Osteocyte (in vitro differentiated cells): ENCODE data around the gene CCSER1. TPM values are rescaled to one million over a fixed set of nuclear protein-coding genes. Genes with fewer than 3 reads are reported as not detected.

Experiments used
- DNase-seq: peaks from one replicate; pipeline ENCODE4 v3.0.0; 2021; ENCODE audit warnings: mixed read lengths; ENCODE audit not compliant: unreplicated experiment; ENCODE audit errors: extremely low spot score
- H3K27ac Mint-ChIP-seq: one replicate; pipeline ENCODE4 v1.8.0; 2021; ENCODE audit warnings: mild to moderate bottlenecking, mixed read lengths; ENCODE audit not compliant: unreplicated experiment
- H3K27me3 Mint-ChIP-seq: one replicate; pipeline ENCODE4 v1.8.0; 2021; ENCODE audit warnings: mixed read lengths; ENCODE audit not compliant: unreplicated experiment
- H3K36me3 Mint-ChIP-seq: one replicate; pipeline ENCODE4 v1.8.0; 2021; ENCODE audit warnings: mixed read lengths; ENCODE audit not compliant: unreplicated experiment
- H3K4me1 Mint-ChIP-seq: one replicate; pipeline ENCODE4 v1.8.0; 2021; ENCODE audit warnings: mixed read lengths; ENCODE audit not compliant: unreplicated experiment
- H3K4me3 Mint-ChIP-seq: one replicate; pipeline ENCODE4 v1.8.0; 2021; ENCODE audit warnings: mild to moderate bottlenecking, moderate library complexity, mixed read lengths; ENCODE audit not compliant: unreplicated experiment
- H3K9me3 Mint-ChIP-seq: one replicate; pipeline ENCODE4 v1.8.0; 2021; ENCODE audit warnings: mixed read lengths; ENCODE audit not compliant: unreplicated experiment
- total RNA-seq: library from RNA; stranded (reverse); gene quantifications from 2 replicates; pipeline ENCODE4 v1.2.1, GENCODE V29; 2021
- TF ChIP-seq, protein P1 (sequence below): fragments of 200-600 bp; sonication (generic); IDR thresholded peaks from 2 replicates; pipeline ENCODE4 v1.5.0; 2021; ENCODE audit warnings: antibody characterized with exemption, mild to moderate bottlenecking, moderate library complexity

Gene CCSER1
- total RNA-seq, 1 donor from 2014 or later, result not detected

DNA sequence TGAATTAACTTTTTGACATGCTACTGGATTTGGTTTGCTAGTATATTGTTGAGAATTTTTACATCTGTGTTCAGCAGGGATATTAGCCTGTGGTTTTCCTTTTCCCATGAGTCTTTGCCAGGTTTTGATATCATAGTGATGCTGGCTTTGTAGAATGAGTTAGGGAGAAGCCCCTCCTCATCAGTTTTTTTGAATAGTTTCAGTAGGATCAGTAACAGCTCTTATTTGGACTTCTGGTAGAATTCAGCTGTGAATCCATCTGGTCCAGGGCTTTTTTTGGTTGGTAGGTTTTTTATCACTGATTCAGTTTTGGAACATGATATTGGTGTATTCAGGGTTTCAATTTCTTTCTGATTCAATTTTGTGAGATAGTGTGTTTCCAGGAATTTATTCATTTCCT is 1386.1 kb downstream of the CCSER1 start:
- Mint-ChIP-seq H3K4me1 (no peaks in the 10 kb centered on the region), H3K36me3 (no peaks in the 10 kb centered on the region), H3K27ac (no peak overlapping the region), H3K4me3 (no peak overlapping the region), H3K9me3 (peaks cover 46% of the 10 kb centered on the region), H3K27me3 (no peaks in the 10 kb centered on the region)
- no peak for DNase-seq
- TF ChIP-seq, protein P1, sequence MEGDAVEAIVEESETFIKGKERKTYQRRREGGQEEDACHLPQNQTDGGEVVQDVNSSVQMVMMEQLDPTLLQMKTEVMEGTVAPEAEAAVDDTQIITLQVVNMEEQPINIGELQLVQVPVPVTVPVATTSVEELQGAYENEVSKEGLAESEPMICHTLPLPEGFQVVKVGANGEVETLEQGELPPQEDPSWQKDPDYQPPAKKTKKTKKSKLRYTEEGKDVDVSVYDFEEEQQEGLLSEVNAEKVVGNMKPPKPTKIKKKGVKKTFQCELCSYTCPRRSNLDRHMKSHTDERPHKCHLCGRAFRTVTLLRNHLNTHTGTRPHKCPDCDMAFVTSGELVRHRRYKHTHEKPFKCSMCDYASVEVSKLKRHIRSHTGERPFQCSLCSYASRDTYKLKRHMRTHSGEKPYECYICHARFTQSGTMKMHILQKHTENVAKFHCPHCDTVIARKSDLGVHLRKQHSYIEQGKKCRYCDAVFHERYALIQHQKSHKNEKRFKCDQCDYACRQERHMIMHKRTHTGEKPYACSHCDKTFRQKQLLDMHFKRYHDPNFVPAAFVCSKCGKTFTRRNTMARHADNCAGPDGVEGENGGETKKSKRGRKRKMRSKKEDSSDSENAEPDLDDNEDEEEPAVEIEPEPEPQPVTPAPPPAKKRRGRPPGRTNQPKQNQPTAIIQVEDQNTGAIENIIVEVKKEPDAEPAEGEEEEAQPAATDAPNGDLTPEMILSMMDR, result no peak

DNA sequence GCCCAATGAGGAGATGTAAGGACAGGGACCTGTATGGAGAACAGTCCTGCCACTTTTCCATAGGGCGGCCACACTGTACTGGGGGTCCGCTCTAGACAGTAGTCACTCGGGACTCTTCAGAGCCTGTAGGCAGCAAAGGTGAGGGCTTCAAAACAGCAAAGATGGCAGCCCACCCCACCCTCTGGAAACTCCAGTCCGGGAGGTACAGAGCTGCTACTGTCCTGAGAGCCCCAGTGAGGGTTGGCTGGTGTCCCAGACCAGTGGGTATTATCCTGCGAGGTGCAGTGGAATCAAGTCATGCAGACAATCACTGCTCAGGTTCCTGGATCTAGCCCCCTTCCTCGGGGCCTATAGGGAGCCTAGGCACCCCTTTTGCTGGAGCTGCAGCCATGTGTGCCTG is 1392.0 kb downstream of the CCSER1 start:
- Mint-ChIP-seq H3K36me3 (no peaks in the 10 kb centered on the region), H3K27me3 (no peaks in the 10 kb centered on the region), H3K4me1 (no peaks in the 10 kb centered on the region), H3K27ac (no peak overlapping the region), H3K9me3 (peaks cover 23% of the 10 kb centered on the region), H3K4me3 (no peak overlapping the region)
- TF ChIP-seq, protein P1, result no peak
- no peak for DNase-seq

DNA sequence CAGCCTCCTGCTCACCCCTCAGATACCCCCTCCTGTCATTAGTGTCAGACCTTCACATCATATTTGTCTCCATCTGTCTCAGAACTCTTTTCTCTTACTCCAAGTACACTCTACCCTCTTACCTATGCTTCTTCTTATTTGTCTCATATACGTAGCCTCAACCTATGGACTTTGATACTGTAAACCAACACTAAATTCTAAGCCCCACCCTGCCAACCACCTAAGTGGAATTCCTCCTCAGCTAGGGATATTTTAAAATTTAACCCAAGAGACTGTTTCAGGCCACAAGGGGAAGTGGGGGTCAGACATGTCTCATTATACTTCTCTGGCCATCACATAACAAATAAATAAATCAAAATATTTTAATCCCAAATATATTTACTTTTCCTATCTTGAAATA is 1398.4 kb downstream of the CCSER1 start:
- no peak for DNase-seq
- TF ChIP-seq, protein P1, result no peak
- Mint-ChIP-seq H3K27ac (no peak overlapping the region), H3K36me3 (no peaks in the 10 kb centered on the region), H3K27me3 (no peaks in the 10 kb centered on the region), H3K4me3 (no peak overlapping the region), H3K4me1 (no peaks in the 10 kb centered on the region), H3K9me3 (peaks cover 4% of the 10 kb centered on the region)

GRCh38 chr4:91527056-91527455 is 1399.9 kb downstream of the CCSER1 start:
- no peaks in the 10 kb centered on the region for H3K27me3 Mint-ChIP-seq
- TF ChIP-seq, protein P1, result no peak
- H3K36me3 Mint-ChIP-seq, result no peaks in the 10 kb centered on the region
- no peak overlapping the region for H3K27ac Mint-ChIP-seq
- DNase-seq, result no peak
- H3K4me3 Mint-ChIP-seq, result no peak overlapping the region
- H3K4me1 Mint-ChIP-seq, result no peaks in the 10 kb centered on the region
- peaks cover 3% of the 10 kb centered on the region for H3K9me3 Mint-ChIP-seq

DNA sequence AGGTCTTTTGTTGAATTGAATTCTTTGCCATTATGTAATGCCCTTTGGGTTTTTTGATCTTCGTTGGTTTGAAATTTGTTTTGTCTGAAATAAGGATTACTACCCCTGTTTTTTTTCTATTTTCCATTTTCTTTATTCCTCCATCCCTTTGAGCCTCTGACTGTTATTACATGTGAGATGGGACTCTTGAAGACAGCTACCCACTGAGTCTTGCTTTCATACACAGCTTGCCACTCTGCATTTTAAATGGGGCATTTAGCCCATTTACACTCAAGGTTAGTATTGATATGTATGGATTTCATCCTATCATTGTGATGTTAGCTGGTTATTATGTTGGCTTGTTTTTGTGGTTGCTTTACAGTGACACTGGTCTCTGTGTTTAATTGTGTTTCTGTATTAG is 1440.4 kb downstream of the CCSER1 start:
- DNase-seq, result no peak
- Mint-ChIP-seq H3K4me3 (no peak overlapping the region), H3K27ac (no peak overlapping the region), H3K27me3 (no peaks in the 10 kb centered on the region), H3K4me1 (no peaks in the 10 kb centered on the region), H3K36me3 (no peaks in the 10 kb centered on the region), H3K9me3 (peaks cover 35% of the 10 kb centered on the region)
- TF ChIP-seq, protein P1, result no peak
